Skeletal muscle satellite cell (primary cell): Measurements from ENCODE around the gene AMT.
A peak's percentile ranks its signal among the peaks of the same experiment; 100 is the strongest.

Experiments used
- H3K27me3 ChIP-seq: 2 replicates; pipeline ENCODE4 v1.7.0; 2013; ENCODE audit warnings: low read length; ENCODE audit not compliant: control insufficient read depth, insufficient read depth
- H3K36me3 ChIP-seq: 2 replicates; pipeline ENCODE4 v1.7.0; 2013; ENCODE audit warnings: mild to moderate bottlenecking, control low read depth, low read length; ENCODE audit not compliant: insufficient read depth
- H3K4me1 ChIP-seq: 2 replicates; pipeline ENCODE4 v1.7.0; 2013; ENCODE audit warnings: low read length; ENCODE audit not compliant: control insufficient read depth, insufficient read depth
- H3K4me2 ChIP-seq: 2 replicates; pipeline ENCODE4 v1.7.0; 2013; ENCODE audit warnings: mild to moderate bottlenecking, low read length
- H3K4me3 ChIP-seq: 2 replicates; pipeline ENCODE4 v1.7.0; 2013; ENCODE audit warnings: low read length
- H3K9ac ChIP-seq: 2 replicates; pipeline ENCODE4 v1.7.0; 2013; ENCODE audit warnings: mild to moderate bottlenecking, low read depth, low read length, moderate library complexity
- H3K9me3 ChIP-seq: replicated peaks from 2 replicates; pipeline ENCODE4 v1.7.0; 2013; ENCODE audit warnings: mild to moderate bottlenecking, control low read depth, low read length

Gene AMT

DNA sequence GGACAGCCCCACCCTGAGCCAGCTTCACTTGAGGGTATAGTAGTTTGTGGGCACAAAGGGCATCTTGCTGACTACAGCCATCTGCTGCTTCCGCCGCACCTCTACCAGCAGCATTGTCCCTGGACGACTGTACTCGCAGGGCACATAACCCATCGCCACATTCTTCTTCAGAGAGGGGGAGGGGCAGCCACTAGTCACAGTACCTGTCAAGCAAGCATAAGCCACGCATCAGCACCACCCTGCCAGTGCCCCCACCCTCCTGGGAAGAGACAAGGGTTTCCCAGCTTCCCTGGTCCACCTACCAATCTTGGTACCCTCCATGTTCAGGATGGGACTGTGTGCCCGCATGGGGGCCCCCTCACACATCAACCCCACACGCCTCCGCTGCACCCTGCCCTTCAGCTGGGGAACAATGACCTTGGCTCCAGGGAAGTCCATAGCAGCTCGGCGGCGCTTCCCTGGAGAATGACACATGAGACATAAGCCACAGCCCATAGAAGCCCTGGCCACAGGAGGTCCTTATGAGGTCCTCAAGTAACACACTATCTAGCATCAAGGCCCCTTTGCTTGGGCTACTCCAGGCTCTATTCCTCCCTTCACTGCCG, 4.7 kb downstream of the AMT start:
- Histone ChIP-seq H3K4me2 (no peak overlapping the region), H3K36me3 (peaks cover 16% of the 10 kb centered on the region), H3K9me3 (no peaks in the 10 kb centered on the region), H3K4me3 (no peak overlapping the region), H3K4me1 (peaks cover 26% of the 10 kb centered on the region), H3K9ac (no peak overlapping the region), H3K27me3 (no peaks in the 10 kb centered on the region)

DNA sequence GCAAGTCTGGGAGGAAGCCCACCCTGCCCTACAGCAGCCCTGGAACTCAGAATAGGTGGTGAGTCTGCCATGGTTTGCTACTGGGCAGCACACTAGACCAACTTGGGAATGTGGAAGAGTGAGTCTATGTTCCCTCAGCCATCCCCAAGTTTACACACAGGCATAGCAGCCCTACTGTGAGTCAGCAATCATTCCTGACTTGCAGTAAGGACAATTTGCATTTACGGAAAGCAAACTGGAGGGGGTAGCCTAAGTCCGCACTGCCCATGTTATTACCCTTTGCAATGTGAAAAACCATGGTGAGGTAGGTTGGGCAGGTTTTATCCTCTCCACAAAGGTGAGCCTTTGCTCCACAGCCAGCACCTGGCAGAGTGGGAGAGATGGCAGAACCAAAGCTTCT, 5.4 kb downstream of the AMT start:
- H3K9ac ChIP-seq, result no peak overlapping the region
- no peaks in the 10 kb centered on the region for H3K27me3 ChIP-seq
- no peaks in the 10 kb centered on the region for H3K9me3 ChIP-seq
- peaks cover 26% of the 10 kb centered on the region for H3K4me1 ChIP-seq
- no peak overlapping the region for H3K4me2 ChIP-seq
- no peak overlapping the region for H3K4me3 ChIP-seq
- peaks cover 16% of the 10 kb centered on the region for H3K36me3 ChIP-seq

DNA sequence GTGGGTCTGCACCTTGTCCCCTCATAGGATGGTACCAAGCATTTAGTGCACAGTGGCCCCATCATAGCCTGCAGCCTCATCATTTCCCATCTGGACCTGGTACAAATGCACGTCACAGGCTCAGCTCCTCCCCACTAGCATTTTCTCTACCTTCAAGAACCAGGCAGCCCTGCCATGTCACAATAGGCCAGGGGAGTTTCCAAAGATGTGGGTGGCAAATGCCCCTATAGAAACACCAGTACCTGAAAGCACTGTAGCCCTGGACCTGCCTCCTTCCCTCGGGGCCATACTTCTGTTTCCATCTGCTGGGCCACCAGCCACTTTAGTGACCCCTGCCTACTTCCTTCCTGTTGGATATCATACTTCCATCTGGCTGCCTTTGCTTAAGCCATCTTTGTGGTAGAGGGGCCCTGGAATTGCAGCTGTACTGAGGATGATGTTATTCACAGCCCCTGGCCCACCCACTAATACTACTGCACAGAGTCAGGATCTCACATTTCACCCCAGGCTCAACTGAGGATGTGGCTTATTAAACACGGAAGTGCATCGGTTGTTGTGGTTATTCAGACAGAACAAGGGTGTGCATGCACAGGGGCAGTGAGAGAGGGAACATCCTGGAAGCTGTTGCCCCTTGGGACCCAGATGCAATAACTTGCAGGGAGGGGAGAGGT, 6.2 kb downstream of the AMT start:
- no peak overlapping the region for H3K4me3 ChIP-seq

DNA sequence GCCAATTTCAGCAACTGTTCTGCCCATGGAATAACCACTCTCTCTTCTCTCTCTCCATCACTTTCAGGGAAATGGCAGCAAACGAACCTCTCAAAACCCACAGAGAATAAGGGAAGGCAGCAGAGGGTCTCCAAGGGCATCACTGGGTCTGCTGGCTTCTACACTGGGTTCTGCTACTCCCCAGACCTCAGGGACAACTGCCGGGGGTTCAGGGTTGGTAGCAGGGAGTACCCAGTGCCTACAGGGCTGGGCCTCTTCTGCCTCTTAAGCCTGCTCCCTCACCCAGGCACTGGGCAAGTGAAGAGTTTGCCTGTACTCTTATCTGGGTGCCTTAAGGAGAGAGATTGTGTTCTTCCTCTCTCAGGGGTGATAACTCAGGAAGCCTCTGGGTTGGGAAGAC, 7.5 kb downstream of the AMT start:
- Histone ChIP-seq H3K9me3 (no peaks in the 10 kb centered on the region), H3K4me3 (no peak overlapping the region), H3K36me3 (peaks cover 16% of the 10 kb centered on the region), H3K4me1 (peaks cover 17% of the 10 kb centered on the region), H3K27me3 (no peaks in the 10 kb centered on the region), H3K9ac (no peak overlapping the region), H3K4me2 (no peak overlapping the region)

More for the DNA sequence above, 6.2 kb downstream of the AMT start:
- no peak overlapping the region for H3K9ac ChIP-seq
- H3K27me3 ChIP-seq, result no peaks in the 10 kb centered on the region
- peaks cover 19% of the 10 kb centered on the region for H3K4me1 ChIP-seq
- peaks cover 16% of the 10 kb centered on the region for H3K36me3 ChIP-seq
- no peak overlapping the region for H3K4me2 ChIP-seq
- H3K9me3 ChIP-seq, result no peaks in the 10 kb centered on the region

DNA sequence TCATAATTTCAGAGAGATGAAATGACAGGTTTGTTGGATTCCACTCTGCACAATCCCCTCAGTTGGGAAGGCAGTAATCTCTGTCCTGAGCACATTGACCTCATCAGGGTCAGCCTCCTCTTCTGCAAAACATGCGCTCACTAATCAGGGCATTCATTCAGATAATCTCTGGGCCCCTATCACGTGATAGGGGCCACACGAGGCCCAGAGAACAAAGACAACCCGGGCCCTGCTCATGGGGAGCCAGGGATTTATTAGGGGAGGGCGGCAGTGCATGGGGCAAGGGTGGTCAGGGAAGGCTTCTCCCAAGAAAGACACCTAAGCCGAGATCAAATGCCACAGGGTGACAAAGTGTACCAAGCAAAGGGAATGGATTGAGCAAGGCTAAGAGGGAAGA, 8.9 kb downstream of the AMT start:
- peaks cover 22% of the 10 kb centered on the region for H3K4me1 ChIP-seq

DNA sequence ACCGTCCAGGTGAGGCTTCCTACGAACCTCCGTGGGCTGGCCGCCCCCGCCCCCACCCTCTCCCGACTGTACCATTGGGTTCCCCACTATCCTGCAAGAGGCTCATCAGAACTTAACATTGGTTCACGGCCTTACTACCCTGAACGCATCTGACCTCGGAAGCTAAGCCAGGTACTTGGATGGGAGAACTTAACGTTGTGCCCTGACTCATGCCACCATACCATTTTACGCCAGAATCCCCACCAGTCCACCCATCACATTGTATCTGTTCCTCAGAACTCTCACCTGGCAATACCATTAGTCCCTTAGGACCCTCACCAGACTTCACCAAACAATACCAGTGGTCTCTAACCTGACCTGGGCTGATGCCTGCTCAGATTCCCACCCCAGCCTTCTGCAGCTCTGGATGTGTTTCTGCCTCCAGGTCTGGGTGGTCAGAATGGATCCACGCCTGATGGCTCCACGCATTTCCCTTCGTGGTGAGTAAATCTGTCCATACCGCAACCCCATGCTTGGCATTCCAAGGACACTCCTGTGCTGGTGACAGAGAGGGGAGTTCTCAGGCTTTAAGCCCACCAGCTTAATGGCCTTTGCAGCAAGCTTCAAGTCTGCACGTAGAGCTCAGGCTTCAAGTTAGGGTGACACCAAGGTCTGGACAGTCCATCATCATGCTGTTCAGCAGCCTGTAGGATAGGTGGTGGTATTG, 9.5 kb downstream of the AMT start:
- H3K4me2 ChIP-seq, result peak overlapping the region; percentile 97
- no peaks in the 10 kb centered on the region for H3K9me3 ChIP-seq
- peaks cover 24% of the 10 kb centered on the region for H3K4me1 ChIP-seq
- H3K36me3 ChIP-seq, result peaks cover 16% of the 10 kb centered on the region
- H3K9ac ChIP-seq, result peak overlapping the region; percentile 97
- no peaks in the 10 kb centered on the region for H3K27me3 ChIP-seq
- peak overlapping the region; percentile 83 for H3K4me3 ChIP-seq

More for the DNA sequence above, 8.9 kb downstream of the AMT start:
- Histone ChIP-seq H3K27me3 (no peaks in the 10 kb centered on the region), H3K36me3 (peaks cover 16% of the 10 kb centered on the region), H3K9ac (peak overlapping the region; percentile 97), H3K4me2 (peak overlapping the region; percentile 97), H3K9me3 (no peaks in the 10 kb centered on the region), H3K4me3 (peak overlapping the region; percentile 83)

DNA sequence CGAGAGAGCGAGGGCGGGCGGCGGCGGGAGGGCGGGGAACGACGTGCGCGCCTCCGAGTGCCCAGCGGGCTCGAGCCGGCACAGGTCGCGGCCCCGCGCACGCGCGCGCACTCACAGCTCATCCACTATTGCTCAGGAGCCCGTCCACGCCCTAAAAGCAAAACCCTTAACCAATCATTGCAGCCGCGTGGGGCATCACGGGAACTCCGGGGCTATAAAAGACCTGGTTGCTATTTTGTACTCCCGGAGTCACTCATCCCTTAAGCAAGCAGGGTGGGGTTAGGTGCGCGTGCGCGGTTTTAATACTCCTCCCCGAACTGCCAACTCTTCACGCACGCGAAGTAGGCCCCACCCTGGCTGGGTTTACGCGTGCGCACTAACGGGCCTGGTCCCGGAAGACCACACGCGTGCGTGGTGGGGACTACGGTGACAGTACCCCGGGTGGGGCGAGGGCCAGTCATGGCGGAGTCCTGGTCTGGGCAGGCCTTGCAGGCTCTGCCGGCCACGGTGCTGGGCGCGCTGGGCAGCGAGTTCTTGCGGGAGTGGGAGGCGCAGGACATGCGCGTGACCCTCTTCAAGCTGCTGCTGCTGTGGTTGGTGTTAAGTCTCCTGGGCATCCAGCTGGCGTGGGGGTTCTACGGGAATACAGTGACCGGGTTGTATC, 10.2 kb downstream of the AMT start, which contains the start of the genes RHOA and TCTA:
TSS of gene RHOA (minus strand) at position 9 of the 664 bp plus-strand sequence. CDS start 36,387 bp downstream, outside the sequence.
TSS of gene TCTA (plus strand) at position 456 of the 664 bp plus-strand sequence. CDS start at position 460, 4 bp downstream.
- no peaks in the 10 kb centered on the region for H3K27me3 ChIP-seq
- H3K36me3 ChIP-seq, result peaks cover 16% of the 10 kb centered on the region
- no peaks in the 10 kb centered on the region for H3K9me3 ChIP-seq
- H3K9ac ChIP-seq, result peak within 1 kb of the TSS; percentile 100
- H3K4me3 ChIP-seq, result peak within 1 kb of the TSS; percentile 89
- H3K4me1 ChIP-seq, result peaks cover 29% of the 10 kb centered on the region
- peak within 1 kb of the TSS; percentile 97 for H3K4me2 ChIP-seq

DNA sequence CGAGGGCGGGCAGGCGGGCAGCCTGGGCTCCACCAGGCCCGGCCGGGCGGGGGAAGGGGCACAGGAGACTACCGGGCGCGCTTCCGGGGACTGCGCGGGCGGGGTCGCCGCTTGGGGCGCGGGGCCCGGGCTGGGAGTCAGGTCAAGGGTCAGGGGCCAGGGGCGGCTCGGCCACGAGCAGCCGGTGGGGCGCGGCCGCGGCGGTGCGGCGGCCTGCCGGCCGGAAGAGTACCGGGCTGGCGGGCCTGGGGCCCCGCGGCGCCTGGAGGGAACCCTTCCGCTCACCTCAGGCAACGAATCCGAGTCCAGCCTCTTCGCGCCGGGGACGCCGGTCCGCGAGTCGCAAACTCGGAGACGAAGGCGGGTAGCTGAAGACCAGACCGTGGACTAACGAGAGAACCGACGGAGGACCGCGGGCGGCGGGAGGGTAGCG, 10.7 kb downstream of the AMT start:
- Histone ChIP-seq H3K4me1 (peaks cover 35% of the 10 kb centered on the region), H3K4me3 (peak overlapping the region; percentile 89), H3K36me3 (peaks cover 16% of the 10 kb centered on the region), H3K9me3 (no peaks in the 10 kb centered on the region), H3K27me3 (no peaks in the 10 kb centered on the region), H3K9ac (peak overlapping the region; percentile 100), H3K4me2 (peak overlapping the region; percentile 88)

DNA sequence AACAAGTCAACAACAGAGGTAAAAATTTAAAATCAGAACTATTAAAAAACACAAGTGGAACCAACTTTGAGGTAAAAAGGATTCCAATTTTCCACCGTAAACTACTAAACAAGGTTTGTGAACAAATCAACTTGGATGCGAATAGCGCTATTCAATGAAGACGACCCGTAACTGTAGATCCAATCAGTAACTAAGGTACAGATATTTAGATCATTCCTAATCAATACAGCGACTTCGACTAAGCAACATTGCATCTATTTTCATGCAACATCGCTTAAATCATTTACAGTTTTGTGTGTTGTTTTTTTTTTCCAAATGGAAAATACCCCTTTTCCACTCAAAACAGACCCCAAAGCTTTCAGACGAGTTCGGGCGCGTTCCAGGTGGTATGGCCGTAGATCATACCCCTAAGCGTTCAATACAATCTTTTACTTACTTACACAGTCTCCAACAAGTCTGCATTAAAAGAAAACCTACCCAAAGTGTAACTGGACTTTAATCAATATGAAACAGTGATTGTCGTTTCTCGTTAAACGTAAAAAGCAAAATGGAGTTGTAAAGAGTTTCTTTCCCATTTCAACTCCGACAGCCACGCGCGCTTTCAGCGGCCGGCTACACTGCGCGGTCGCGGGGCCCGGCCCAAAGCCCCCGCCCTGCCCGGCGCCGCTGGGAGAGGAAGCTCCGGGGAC, 11.3 kb downstream of the AMT start:
- Histone ChIP-seq H3K4me2 (peak overlapping the region; percentile 88), H3K36me3 (peaks cover 14% of the 10 kb centered on the region), H3K4me3 (peak overlapping the region; percentile 89), H3K9me3 (no peaks in the 10 kb centered on the region), H3K9ac (peak overlapping the region; percentile 100), H3K27me3 (no peaks in the 10 kb centered on the region), H3K4me1 (peaks cover 40% of the 10 kb centered on the region)

DNA sequence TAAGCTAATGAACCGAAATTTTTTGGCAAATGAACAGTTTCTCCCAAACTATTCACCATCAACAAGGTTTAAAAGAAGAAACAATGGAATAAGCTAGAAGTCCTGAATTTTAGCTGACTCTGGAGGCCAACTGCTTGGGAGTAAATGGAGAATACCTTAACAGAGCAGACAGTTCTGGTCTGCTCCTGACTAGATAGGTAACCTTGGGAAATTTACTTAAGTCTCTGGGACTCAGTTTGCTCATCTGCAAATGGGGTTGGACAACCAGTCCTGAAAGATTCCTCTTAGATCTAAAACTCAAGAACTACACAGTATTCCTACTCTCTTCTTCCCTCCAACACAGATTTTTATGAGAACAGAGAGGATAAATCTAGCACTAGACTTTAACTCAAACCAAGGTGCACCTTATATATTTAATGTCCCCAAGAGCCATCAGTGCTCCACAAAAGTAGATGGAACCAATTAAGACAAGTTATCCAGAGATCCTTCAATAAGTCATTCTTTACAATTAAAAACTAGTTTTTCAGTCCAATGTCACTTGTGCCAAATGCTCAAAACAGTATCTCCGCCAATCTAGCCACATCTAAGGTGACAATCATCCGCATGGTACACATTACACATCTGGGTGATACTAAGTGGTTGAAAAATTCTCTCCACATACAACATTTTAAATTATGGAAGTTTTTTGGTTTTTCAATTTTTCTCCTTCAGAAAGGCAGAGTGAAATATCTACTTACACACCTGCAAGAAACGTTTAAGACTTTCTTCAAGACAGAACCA, 12.0 kb downstream of the AMT start:
- Histone ChIP-seq H3K36me3 (peaks cover 7% of the 10 kb centered on the region), H3K9ac (peak overlapping the region; percentile 100), H3K4me3 (peak overlapping the region; percentile 89), H3K27me3 (no peaks in the 10 kb centered on the region), H3K4me2 (peak overlapping the region; percentile 88), H3K4me1 (peaks cover 47% of the 10 kb centered on the region), H3K9me3 (no peaks in the 10 kb centered on the region)
